ENCODE data around the gene KIAA0825.

GRCh38 chr5:94516148-94516547, 102.3 kb downstream of the KIAA0825 start:
- TF ChIP-seq CTCF (IDR thresholded peaks at IDR 0.05), result no peak
- no peak for TF ChIP-seq POLR2A (IDR thresholded peaks at IDR 0.05)

Measured in esophagus squamous epithelium (tissue), 4 donors.